ENCODE measurements around the gene C17orf78. TPM values are rescaled to one million over a fixed set of nuclear protein-coding genes. Genes with fewer than 3 reads are reported as not detected.

C17orf78 gene
- total RNA-seq, 2 donors from 2014 or later = not detected

DNA sequence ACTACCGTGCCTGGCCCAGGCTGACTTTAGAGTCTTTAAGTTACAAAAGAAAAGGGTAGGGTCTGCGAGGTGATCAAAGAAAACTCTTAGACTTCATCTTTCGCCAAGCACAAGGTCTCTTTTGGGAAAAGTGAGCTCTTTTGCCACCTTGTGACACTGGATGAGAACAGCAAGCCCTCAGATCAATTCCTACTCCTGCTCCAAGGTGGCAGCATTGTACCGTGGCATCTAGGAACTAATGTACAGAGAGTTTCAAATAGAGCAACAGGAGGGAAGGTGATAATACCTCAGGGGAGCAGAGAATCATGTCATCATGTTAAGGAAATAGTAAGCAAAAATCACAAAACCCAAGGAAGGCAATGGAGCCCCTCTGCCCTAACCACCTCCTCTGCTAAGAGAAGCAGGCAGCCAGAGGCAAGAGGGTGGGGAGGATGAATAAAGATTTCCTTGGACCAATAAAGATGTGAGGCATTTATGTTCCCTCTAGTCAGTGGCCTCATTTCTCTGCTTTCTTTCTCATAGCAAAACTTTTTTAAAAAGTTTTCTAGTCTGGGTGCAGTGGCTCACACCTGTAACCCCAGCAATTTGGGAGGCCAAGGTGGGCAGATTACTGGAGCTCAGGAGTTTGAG, 2.1 kb upstream of the C17orf78 start:
- Histone ChIP-seq H3K27ac (ENCODE audit: low read depth, low read length) (no peak overlapping the region), H3K36me3 (ENCODE audit: control insufficient read depth, insufficient read depth, low read length) (no peaks in the 10 kb centered on the region), H3K9me3 (ENCODE audit: control insufficient read depth, low read length) (no peaks in the 10 kb centered on the region), H3K4me3 (ENCODE audit: low read length) (no peak overlapping the region), H3K27me3 (ENCODE audit: control insufficient read depth, insufficient read depth, low read length, poor library complexity, severe bottlenecking) (no peaks in the 10 kb centered on the region), H3K4me1 (ENCODE audit: control insufficient read depth, insufficient read depth, low read length) (no peaks in the 10 kb centered on the region), H3K9ac (ENCODE audit: extremely low read depth, low read length, poor library complexity, severe bottlenecking) (no peak overlapping the region)
- Mint-ChIP-seq H3K27me3 (ENCODE audit: insufficient read depth) (no peaks in the 10 kb centered on the region), H3K36me3 (ENCODE audit: low read depth) (no peaks in the 10 kb centered on the region), H3K9me3 (no peaks in the 10 kb centered on the region), H3K4me1 (no peaks in the 10 kb centered on the region), H3K27ac (no peak overlapping the region), H3K4me3 (no peak overlapping the region)
- 19 to 29% methylated on average over 3 to 4 of the region's 4 CpGs for WGBS, 2 experiments (ENCODE audit: insufficient coverage in 1 of 2, insufficient read length in 1 of 2)
- TF ChIP-seq, protein P1, sequence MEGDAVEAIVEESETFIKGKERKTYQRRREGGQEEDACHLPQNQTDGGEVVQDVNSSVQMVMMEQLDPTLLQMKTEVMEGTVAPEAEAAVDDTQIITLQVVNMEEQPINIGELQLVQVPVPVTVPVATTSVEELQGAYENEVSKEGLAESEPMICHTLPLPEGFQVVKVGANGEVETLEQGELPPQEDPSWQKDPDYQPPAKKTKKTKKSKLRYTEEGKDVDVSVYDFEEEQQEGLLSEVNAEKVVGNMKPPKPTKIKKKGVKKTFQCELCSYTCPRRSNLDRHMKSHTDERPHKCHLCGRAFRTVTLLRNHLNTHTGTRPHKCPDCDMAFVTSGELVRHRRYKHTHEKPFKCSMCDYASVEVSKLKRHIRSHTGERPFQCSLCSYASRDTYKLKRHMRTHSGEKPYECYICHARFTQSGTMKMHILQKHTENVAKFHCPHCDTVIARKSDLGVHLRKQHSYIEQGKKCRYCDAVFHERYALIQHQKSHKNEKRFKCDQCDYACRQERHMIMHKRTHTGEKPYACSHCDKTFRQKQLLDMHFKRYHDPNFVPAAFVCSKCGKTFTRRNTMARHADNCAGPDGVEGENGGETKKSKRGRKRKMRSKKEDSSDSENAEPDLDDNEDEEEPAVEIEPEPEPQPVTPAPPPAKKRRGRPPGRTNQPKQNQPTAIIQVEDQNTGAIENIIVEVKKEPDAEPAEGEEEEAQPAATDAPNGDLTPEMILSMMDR (conservative IDR thresholded peaks at IDR 0.05) = peak; percentile 99
- peak; percentile 95 for DNase-seq

DNA sequence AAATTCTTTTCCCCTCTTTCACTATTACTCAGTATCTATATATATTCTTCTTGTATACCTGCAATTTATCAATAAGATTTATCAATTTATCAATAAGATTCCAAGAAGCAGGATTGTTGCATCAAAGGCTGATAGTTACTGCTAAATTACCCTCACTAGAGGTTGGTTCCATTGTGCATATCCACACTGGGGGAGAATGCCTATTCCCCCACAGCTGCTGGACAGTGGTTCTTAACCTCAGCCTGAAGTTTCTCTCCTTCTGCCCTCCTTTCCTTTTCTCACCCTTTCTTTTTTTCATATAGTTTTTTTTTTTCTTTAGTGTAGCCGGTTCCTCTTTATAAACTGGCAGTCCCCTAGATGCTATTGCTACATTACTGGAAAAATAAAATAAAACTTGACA, 6.3 kb downstream of the C17orf78 start:
- H3K27ac ChIP-seq (ENCODE audit: low read depth, low read length) = no peak overlapping the region
- H3K4me1 Mint-ChIP-seq = no peaks in the 10 kb centered on the region
- H3K36me3 ChIP-seq (ENCODE audit: control insufficient read depth, insufficient read depth, low read length) = no peaks in the 10 kb centered on the region
- H3K27me3 Mint-ChIP-seq (ENCODE audit: insufficient read depth) = peaks cover 2% of the 10 kb centered on the region
- no peak for DNase-seq
- H3K9me3 Mint-ChIP-seq = no peaks in the 10 kb centered on the region
- no peak overlapping the region for H3K4me3 ChIP-seq (ENCODE audit: low read length)
- H3K27ac Mint-ChIP-seq = no peak overlapping the region
- H3K36me3 Mint-ChIP-seq (ENCODE audit: low read depth) = no peaks in the 10 kb centered on the region
- WGBS, 2 experiments (ENCODE audit: insufficient coverage in 1 of 2, insufficient read length in 1 of 2) = 71% methylated on average over 1 of the region's 1 CpG; no CpG with 5 or more reads in 1 of the 2 experiments
- H3K9ac ChIP-seq (ENCODE audit: extremely low read depth, low read length, poor library complexity, severe bottlenecking) = no peak overlapping the region
- H3K27me3 ChIP-seq (ENCODE audit: control insufficient read depth, insufficient read depth, low read length, poor library complexity, severe bottlenecking) = no peaks in the 10 kb centered on the region
- no peaks in the 10 kb centered on the region for H3K9me3 ChIP-seq (ENCODE audit: control insufficient read depth, low read length)
- no peaks in the 10 kb centered on the region for H3K4me1 ChIP-seq (ENCODE audit: control insufficient read depth, insufficient read depth, low read length)
- no peak overlapping the region for H3K4me3 Mint-ChIP-seq
- TF ChIP-seq, protein P1 (conservative IDR thresholded peaks at IDR 0.05) = no peak

DNA sequence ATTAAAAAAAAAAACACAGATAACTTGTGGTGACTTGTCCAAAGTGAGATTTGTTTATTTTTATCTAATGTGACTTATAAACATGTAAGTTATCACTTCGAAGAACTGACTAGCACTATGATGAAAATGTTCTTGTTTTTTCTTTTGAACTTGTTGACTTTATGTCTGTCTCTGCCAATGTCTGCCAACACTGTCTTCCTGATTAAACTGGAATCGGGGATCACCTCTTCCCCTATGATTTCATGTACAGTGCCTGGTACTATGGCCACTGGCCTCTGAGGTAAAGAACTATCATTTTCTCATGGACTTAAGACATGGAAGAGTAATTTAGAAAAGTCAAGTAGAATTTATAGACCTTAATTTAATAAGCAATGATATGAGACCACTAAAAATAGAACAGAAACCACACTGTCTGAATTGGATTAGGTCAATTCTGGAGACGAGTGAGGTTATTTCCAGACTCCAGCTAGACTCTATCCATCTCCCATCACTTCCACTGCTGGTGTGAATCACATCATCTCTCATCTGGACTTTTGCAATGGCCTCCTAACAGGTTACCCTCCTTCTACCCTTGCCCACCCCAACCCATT, 8.9 kb downstream of the C17orf78 start:
- no peak overlapping the region for H3K4me3 Mint-ChIP-seq
- Histone ChIP-seq H3K27me3 (ENCODE audit: control insufficient read depth, insufficient read depth, low read length, poor library complexity, severe bottlenecking) (no peaks in the 10 kb centered on the region), H3K27ac (ENCODE audit: low read depth, low read length) (no peak overlapping the region), H3K9ac (ENCODE audit: extremely low read depth, low read length, poor library complexity, severe bottlenecking) (no peak overlapping the region), H3K4me1 (ENCODE audit: control insufficient read depth, insufficient read depth, low read length) (no peaks in the 10 kb centered on the region), H3K9me3 (ENCODE audit: control insufficient read depth, low read length) (no peaks in the 10 kb centered on the region), H3K4me3 (ENCODE audit: low read length) (no peak overlapping the region), H3K36me3 (ENCODE audit: control insufficient read depth, insufficient read depth, low read length) (no peaks in the 10 kb centered on the region)
- no peaks in the 10 kb centered on the region for H3K27me3 Mint-ChIP-seq (ENCODE audit: insufficient read depth)
- no peaks in the 10 kb centered on the region for H3K9me3 Mint-ChIP-seq
- H3K27ac Mint-ChIP-seq = no peak overlapping the region
- H3K4me1 Mint-ChIP-seq = no peaks in the 10 kb centered on the region
- WGBS, 2 experiments (ENCODE audit: insufficient coverage in 1 of 2, insufficient read length in 1 of 2) = 99 to 100% methylated on average over 1 to 3 of the region's 3 CpGs
- no peaks in the 10 kb centered on the region for H3K36me3 Mint-ChIP-seq (ENCODE audit: low read depth)
- TF ChIP-seq, protein P1 (conservative IDR thresholded peaks at IDR 0.05) = no peak
- no peak for DNase-seq

Data from endodermal cell (in vitro differentiated cells).